Mesothelial cell of epicardium (in vitro differentiated cells): ENCODE data around the gene TTC7B. TPM values are rescaled to one million over a fixed set of nuclear protein-coding genes. Genes with fewer than 3 reads are reported as not detected.

Experiments used
- DNase-seq, 2 experiments: peaks; one replicate each; pipeline ENCODE4 v3.0.0; 2021; ENCODE audit warnings: low spot score in 2 of 2; ENCODE audit not compliant: unreplicated experiment in 2 of 2
- H3K27ac Mint-ChIP-seq: 2 replicates; pipeline ENCODE4 v1.8.0; 2021; ENCODE audit warnings: mixed read lengths
- H3K27me3 Mint-ChIP-seq: 2 replicates; pipeline ENCODE4 v1.8.0; 2021; ENCODE audit warnings: low read depth, mixed read lengths
- H3K36me3 Mint-ChIP-seq: 2 replicates; pipeline ENCODE4 v1.8.0; 2021; ENCODE audit warnings: mixed read lengths
- H3K4me1 Mint-ChIP-seq: 2 replicates; pipeline ENCODE4 v1.8.0; 2021; ENCODE audit warnings: mixed read lengths
- H3K4me3 Mint-ChIP-seq: 2 replicates; pipeline ENCODE4 v1.8.0; 2021; ENCODE audit warnings: mild to moderate bottlenecking, moderate library complexity, mixed read lengths
- H3K9me3 Mint-ChIP-seq: 2 replicates; pipeline ENCODE4 v1.8.0; 2021; ENCODE audit warnings: mixed read lengths
- total RNA-seq: library from RNA; stranded (reverse); gene quantifications from 3 replicates; pipeline ENCODE4 v1.2.1, GENCODE V29; 2021
- TF ChIP-seq, protein P1 (sequence below): fragments of 200-600 bp; sonication (generic); IDR thresholded peaks from one replicate; pipeline ENCODE4 v1.5.0; 2021; ENCODE audit warnings: antibody characterized with exemption; ENCODE audit not compliant: unreplicated experiment

Gene TTC7B
- total RNA-seq, 1 donor from 2014 or later: 56.5 TPM

DNA sequence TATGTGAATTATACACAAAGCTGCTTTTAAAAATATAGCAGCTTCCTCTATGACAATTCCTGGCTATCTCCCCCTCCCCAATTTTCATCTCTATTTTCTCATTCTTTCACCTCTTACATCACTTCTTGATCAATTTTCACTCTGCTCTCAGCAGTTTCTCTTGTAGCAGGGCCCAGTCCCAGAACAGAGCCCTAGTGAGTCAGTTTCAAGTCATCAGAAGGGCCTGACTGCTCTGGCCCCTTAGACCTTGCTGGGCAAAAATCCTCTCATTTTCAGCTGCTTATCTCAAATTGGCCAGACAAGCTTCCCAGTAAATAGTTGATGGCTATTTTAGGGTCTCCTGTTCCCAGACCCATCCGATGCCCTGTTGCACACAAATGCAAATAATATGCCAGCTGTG lies 101.4 kb downstream of the TTC7B start:
- Mint-ChIP-seq H3K36me3 (peaks cover 20% of the 10 kb centered on the region), H3K4me3 (no peak overlapping the region), H3K9me3 (no peaks in the 10 kb centered on the region), H3K4me1 (peaks cover 38% of the 10 kb centered on the region), H3K27me3 (no peaks in the 10 kb centered on the region), H3K27ac (peak overlapping the region; percentile 81)
- TF ChIP-seq, protein P1, sequence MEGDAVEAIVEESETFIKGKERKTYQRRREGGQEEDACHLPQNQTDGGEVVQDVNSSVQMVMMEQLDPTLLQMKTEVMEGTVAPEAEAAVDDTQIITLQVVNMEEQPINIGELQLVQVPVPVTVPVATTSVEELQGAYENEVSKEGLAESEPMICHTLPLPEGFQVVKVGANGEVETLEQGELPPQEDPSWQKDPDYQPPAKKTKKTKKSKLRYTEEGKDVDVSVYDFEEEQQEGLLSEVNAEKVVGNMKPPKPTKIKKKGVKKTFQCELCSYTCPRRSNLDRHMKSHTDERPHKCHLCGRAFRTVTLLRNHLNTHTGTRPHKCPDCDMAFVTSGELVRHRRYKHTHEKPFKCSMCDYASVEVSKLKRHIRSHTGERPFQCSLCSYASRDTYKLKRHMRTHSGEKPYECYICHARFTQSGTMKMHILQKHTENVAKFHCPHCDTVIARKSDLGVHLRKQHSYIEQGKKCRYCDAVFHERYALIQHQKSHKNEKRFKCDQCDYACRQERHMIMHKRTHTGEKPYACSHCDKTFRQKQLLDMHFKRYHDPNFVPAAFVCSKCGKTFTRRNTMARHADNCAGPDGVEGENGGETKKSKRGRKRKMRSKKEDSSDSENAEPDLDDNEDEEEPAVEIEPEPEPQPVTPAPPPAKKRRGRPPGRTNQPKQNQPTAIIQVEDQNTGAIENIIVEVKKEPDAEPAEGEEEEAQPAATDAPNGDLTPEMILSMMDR: no peak
- no peak for DNase-seq

DNA sequence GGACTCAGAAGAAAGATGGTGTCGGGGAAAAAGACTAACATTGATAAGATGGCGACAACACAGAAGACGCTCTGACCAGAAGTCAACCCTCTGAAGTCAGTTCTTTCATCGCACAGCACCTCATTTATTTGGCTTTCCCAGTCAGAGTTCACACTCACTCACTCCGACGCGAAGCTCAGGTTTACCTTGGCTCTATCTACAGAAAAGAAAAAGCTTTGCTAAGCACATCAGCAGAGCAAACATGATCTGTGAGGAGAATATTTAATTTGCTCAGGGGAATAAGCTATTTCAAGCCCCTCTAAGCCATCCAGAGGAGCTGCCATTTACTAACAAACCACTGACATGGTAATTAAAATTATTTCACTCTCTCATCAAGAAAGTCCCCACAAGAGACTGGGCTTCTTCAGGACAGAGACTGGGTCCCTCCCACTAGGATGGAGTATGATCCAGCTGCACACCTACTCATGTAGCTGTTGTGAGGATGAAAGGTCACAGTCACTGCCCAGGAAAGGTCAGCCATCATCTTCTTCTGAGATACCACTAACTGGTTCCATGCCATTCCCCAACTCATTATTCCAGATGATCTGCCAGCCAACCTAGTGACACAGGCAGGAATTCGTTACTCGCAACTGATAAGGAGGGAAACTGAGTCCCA lies 111.4 kb downstream of the TTC7B start:
- Mint-ChIP-seq H3K9me3 (no peaks in the 10 kb centered on the region), H3K36me3 (peaks cover 4% of the 10 kb centered on the region), H3K4me3 (no peak overlapping the region), H3K27me3 (no peaks in the 10 kb centered on the region), H3K27ac (peak overlapping the region; percentile 91), H3K4me1 (peaks cover 23% of the 10 kb centered on the region)
- TF ChIP-seq, protein P1: no peak
- DNase-seq: no peak

DNA sequence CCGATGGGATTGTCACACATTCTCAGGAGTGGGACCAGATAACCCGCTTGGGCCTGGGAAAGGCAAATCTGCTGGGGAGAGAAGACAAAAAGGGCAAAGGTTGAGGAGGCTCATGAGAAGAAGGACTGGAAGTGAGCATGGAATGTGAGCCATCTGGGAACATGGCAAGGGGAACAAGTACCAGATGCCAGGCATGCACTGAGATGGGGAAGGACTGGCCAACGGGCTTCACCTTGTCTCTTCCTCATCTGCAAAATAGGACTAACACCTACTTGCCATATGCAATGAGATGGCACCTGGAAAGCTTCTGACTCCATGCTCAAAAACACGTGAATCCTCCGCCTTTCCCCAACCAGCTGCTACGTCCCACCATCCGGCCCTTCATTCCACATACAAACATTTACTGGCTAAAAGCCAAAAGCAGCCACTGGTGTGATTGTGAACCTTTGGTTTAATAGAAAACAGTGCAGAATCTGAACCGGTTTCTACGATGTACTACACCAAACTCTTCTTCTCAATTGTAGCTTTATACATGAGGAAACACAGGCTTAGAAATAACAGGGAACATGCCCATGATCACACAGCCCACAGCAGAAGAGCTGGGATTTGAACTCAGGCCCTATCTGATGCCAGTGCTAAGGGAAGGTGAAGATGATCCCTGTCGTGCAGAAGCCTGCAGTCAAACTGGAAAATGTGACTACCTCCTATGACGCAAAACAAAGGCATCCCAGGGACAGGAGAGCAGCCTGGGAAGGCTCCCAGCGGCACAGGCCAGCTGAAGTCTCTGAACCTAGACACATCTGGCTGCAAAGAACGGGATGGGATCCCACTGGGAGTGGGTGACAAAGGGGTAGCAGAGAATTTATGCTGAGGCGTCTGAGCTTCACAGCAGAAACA lies 112.1 kb downstream of the TTC7B start:
- DNase-seq: no peak
- H3K27ac Mint-ChIP-seq: peak overlapping the region; percentile 91
- no peaks in the 10 kb centered on the region for H3K9me3 Mint-ChIP-seq

DNA sequence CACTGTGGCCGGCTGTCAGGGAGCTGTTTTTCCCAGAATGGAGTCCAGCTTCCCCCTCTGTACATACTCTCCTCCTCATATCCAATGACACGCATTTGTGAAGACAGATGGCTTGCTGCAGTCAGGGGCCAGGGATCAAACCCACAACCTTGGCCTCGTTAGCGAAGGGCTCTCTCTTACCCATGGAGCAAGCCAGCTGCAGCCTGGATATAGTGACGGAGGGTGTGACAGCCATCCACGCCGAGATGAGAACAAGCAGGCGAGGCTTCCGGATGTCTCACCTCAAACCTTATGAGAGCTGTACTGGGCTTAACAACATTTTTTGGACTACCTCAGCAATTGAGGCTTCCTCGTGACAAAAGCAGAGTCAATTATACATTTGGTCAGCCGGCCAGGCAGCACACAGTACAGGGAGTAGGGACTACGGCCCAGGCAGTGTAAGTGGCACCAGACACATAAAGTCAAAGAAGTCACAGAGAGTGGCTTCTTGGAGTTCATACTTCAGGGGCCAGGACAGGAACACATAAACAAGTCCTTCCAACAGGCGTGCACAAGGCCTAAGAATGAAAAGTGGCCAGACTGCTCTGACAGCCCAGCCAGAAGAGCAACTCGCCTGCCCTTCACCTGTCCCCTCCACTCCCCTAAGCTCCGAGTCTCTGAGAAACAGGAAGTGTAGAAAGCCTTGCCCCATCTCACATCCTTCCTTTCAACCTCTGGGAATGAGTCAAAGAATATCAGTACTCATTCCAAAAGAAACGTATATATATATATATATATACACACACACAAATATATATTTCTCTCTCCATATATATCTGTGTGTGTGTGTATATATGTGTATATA lies 115.1 kb downstream of the TTC7B start:
- TF ChIP-seq, protein P1: no peak
- no peak for DNase-seq
- peaks cover 34% of the 10 kb centered on the region for H3K4me1 Mint-ChIP-seq
- H3K4me3 Mint-ChIP-seq: no peak overlapping the region
- no peaks in the 10 kb centered on the region for H3K27me3 Mint-ChIP-seq
- H3K9me3 Mint-ChIP-seq: no peaks in the 10 kb centered on the region
- no peak overlapping the region for H3K27ac Mint-ChIP-seq
- H3K36me3 Mint-ChIP-seq: no peaks in the 10 kb centered on the region

More for the DNA sequence above, 112.1 kb downstream of the TTC7B start:
- Mint-ChIP-seq H3K4me3 (no peak overlapping the region), H3K36me3 (peaks cover 4% of the 10 kb centered on the region), H3K4me1 (peaks cover 23% of the 10 kb centered on the region), H3K27me3 (no peaks in the 10 kb centered on the region)
- TF ChIP-seq, protein P1: no peak

DNA sequence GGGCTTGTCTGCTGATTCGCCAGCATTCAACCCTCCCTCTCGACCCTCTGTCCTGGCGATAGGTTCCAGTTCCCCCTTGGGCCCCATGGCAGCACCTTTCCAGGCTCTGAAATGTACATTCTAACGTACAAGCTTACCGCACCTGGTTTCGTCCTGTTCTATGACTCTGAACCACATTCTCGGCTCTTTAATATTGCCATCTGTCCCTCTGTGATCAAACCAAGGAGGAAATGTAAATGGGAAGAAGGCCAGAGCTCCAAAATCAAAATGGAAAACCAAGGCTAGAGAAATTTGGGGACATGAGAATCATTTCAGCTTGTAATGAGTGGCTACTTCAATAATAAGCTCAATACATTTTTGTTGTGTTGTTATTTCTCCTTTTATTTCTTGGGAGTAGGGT lies 117.2 kb downstream of the TTC7B start:
- Mint-ChIP-seq H3K4me3 (no peak overlapping the region), H3K27ac (no peak overlapping the region), H3K27me3 (no peaks in the 10 kb centered on the region), H3K36me3 (no peaks in the 10 kb centered on the region), H3K4me1 (peaks cover 26% of the 10 kb centered on the region), H3K9me3 (no peaks in the 10 kb centered on the region)
- DNase-seq: no peak
- TF ChIP-seq, protein P1: no peak
